Kidney (tissue), 14 donors: ENCODE measurements around the gene SRPK1. TPM values are rescaled to one million over a fixed set of nuclear protein-coding genes. Genes with fewer than 3 reads are reported as not detected.
"Not testable (repeated sequence)": the region's sequence is repeated elsewhere in the genome, so short reads cannot be mapped to it uniquely, and the experiment has no call there.

Experiments
- DNase-seq, 5 donors: peaks; one replicate each; pipeline ENCODE4 v3.0.0-alpha.2; 2013 to 2020
- FAIRE-seq: peaks from 2 replicates; lab custom pipeline; 2012; peaks lifted over from hg19 to GRCh38; lab: Jason Lieb, UNC
- H3K27ac ChIP-seq, 2 donors: one replicate each; pipeline ENCODE4 v1.7.0; 2013; ENCODE audit warnings: low read depth in 2 of 2, low read length in 2 of 2, inconsistent platforms in 1 of 2
- H3K27me3 ChIP-seq: one replicate; pipeline ENCODE4 v1.7.1; 2013; ENCODE audit warnings: low read length, inconsistent platforms; ENCODE audit not compliant: control insufficient read depth, insufficient read depth
- H3K36me3 ChIP-seq, 3 donors: one replicate each; pipeline versions ENCODE4 v1.7.0 to v1.7.1; 2013; ENCODE audit warnings: low read length in 3 of 3, control low read depth in 1 of 3, inconsistent platforms in 1 of 3; ENCODE audit not compliant: insufficient read depth in 3 of 3, control insufficient read depth in 2 of 3
- H3K4me1 ChIP-seq, 3 donors: one replicate each; pipeline versions ENCODE4 v1.7.0 to v1.7.1; 2013; ENCODE audit warnings: low read length in 3 of 3, inconsistent platforms in 1 of 3, low read depth in 1 of 3; ENCODE audit not compliant: control insufficient read depth in 2 of 3, insufficient read depth in 2 of 3
- H3K4me3 ChIP-seq, 3 donors: one replicate each; pipeline versions ENCODE4 v1.7.0 to v1.8.1; 2013; ENCODE audit warnings: low read length in 3 of 3, control low read depth in 1 of 3, inconsistent platforms in 1 of 3
- H3K9ac ChIP-seq, 3 donors: one replicate each; pipeline versions ENCODE4 v1.7.0 to v1.7.1; 2013; ENCODE audit warnings: low read length in 3 of 3, control low read depth in 1 of 3, inconsistent platforms in 1 of 3
- H3K9me3 ChIP-seq, 3 donors: one replicate each; pipeline versions ENCODE4 v1.7.0 to v1.7.1; 2013; ENCODE audit warnings: low read length in 3 of 3, control low read depth in 1 of 3, inconsistent platforms in 1 of 3; ENCODE audit not compliant: control insufficient read depth in 2 of 3, insufficient read depth in 1 of 3
- intact Hi-C: fragments of 100-400 bp; cut with DNase I; formaldehyde crosslinking; loops from one replicate; pipeline ENCODE4 v1.11.1; 2022
- polyA plus RNA-seq: library from polyadenylated mRNA; stranded (reverse); fragments of 350-450 nt; fragmentation: Illumina TruSeq; extraction: RNeasy Lipid Tissue Mini Kit (QIAGEN cat#74804); gene quantifications from one replicate; pipeline ENCODE4 v1.2.3, GENCODE V29; 2014; ENCODE audit warnings: low read depth, low replicate concordance; ENCODE audit not compliant: insufficient read depth
- total RNA-seq: library from RNA; stranded (reverse); fragmentation: NEBNext Ultra II Directional; extraction: Animal tissue kit (Norgen Biotek cat#: 25700); gene quantifications from one replicate; pipeline ENCODE4 v1.2.1, GENCODE V29; 2021
- TF ChIP-seq, protein P1 (sequence below): IDR thresholded peaks from 3 replicates; pipeline ENCODE4 v1.5.1; 2012; ENCODE audit warnings: mild to moderate bottlenecking, moderate library complexity, borderline replicate concordance; ENCODE audit not compliant: insufficient read depth; ENCODE audit errors: extremely low read depth
- donor health status: control.
- donor health status: control.
- donor health status: control.
- donor health status: control.
- donor health status: control.
- donor health status: DM: yes; HTN: yes; CAD: no.
- donor health status: Normal renal cell carcinoma (clear cell type).

The SRPK1 gene
- total and polyA plus RNA-seq, 2 donors from 2014 or later, result 12.2 to 35.3 TPM

DNA sequence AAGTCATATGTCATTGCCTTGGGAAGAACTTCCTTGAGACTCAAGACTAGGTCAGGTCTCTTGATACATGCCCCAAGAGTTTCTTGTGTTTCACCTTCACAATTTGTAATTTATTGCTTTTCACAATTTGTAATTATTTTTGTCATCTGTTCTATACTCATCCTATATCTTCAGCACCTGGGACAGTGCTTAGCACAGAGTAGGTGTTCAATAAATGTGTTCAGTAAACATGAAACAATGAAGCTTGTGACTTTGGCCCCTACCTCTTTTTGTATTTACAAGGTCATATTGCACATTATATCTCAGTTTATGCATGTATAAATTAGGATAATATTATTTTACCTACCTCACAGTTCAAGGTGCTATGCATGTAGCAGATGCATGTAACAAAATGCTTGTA is 21.5 kb upstream of the SRPK1 start:
- intact Hi-C loops, result no loop called here
- FAIRE-seq (no peak), DNase-seq (no peak)

DNA sequence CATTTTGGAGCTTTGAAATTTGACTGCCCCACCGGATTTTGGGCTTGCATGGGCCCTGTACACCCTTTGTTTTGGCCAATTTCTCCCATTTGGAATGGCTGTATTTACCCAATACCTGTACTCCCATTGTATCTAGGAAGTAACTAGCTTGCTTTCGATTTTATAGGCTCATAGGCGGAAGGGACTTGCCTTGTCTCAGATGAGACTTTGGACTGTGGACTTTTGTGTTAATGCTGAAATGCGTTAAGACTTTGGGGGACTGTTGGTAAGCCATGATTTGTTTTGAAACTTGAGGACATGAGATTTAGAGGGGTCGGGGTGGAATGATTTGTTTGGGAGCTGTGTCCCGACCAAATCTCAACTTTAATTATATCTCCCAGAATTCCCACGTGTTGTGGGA is 20.3 kb upstream of the SRPK1 start:
- H3K4me1 ChIP-seq, H3K9ac ChIP-seq, H3K36me3 ChIP-seq, H3K9me3 ChIP-seq, intact Hi-C loops, H3K27ac ChIP-seq, DNase-seq, H3K27me3 ChIP-seq, FAIRE-seq: not testable (repeated sequence)
- H3K4me3 ChIP-seq, result peak overlapping the region in 1 of 3 donors; percentile 20

More for the DNA sequence above, 21.5 kb upstream of the SRPK1 start:
- no peak overlapping the region for H3K27ac ChIP-seq
- H3K36me3 ChIP-seq, result no peaks in the 10 kb centered on the region
- H3K4me3 ChIP-seq, result no peak overlapping the region
- TF ChIP-seq, protein P1, sequence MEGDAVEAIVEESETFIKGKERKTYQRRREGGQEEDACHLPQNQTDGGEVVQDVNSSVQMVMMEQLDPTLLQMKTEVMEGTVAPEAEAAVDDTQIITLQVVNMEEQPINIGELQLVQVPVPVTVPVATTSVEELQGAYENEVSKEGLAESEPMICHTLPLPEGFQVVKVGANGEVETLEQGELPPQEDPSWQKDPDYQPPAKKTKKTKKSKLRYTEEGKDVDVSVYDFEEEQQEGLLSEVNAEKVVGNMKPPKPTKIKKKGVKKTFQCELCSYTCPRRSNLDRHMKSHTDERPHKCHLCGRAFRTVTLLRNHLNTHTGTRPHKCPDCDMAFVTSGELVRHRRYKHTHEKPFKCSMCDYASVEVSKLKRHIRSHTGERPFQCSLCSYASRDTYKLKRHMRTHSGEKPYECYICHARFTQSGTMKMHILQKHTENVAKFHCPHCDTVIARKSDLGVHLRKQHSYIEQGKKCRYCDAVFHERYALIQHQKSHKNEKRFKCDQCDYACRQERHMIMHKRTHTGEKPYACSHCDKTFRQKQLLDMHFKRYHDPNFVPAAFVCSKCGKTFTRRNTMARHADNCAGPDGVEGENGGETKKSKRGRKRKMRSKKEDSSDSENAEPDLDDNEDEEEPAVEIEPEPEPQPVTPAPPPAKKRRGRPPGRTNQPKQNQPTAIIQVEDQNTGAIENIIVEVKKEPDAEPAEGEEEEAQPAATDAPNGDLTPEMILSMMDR, result no peak
- H3K9me3 ChIP-seq, result no peaks in the 10 kb centered on the region
- H3K4me1 ChIP-seq, result no peaks in the 10 kb centered on the region
- H3K9ac ChIP-seq, result no peak overlapping the region
- no peaks in the 10 kb centered on the region for H3K27me3 ChIP-seq

DNA sequence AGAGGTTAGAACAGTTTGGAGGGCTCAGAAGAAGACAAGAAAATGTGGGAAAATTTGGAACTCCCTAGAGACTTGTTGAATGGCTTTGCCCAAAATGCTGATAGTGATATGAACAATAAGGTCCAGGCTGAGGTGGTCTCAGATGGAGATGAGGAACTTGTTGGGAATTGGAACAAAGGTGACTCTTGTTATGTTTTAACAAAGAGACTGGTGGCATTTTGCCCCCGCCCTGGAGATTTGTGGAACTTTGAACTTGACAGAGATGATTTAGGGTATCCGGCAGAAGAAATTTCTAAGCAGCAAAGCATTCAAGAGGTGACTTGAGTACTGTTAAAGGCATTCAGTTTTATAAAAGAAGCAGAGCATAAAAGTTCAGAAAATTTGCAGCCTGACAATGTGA is 19.1 kb upstream of the SRPK1 start:
- FAIRE-seq, H3K27ac ChIP-seq, DNase-seq, H3K36me3 ChIP-seq, intact Hi-C loops, H3K9me3 ChIP-seq, H3K4me1 ChIP-seq, H3K9ac ChIP-seq, H3K4me3 ChIP-seq, H3K27me3 ChIP-seq: not testable (repeated sequence)

DNA sequence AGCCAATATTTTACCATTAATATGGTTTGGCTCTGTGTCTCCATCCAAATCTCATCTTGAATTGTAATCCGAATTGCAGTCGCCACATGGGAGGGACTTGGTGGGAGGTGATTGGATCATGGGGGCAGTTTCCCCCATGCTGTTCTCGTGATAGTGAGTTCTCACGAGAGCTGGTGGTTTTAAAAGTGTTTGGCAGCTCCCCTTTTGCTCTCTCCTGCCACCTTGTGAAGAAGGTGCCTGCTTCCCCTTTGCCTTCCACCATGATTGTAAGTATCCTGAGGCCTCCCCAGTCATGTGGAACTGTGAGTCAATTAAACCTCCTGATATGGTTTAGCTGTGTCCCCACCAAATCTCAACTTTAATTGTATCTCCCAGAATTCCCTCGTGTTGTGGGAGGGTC is 18.4 kb upstream of the SRPK1 start:
- H3K4me3 ChIP-seq, DNase-seq, H3K27me3 ChIP-seq, H3K36me3 ChIP-seq, H3K9me3 ChIP-seq, H3K9ac ChIP-seq, intact Hi-C loops, H3K4me1 ChIP-seq, H3K27ac ChIP-seq, FAIRE-seq: not testable (repeated sequence)

DNA sequence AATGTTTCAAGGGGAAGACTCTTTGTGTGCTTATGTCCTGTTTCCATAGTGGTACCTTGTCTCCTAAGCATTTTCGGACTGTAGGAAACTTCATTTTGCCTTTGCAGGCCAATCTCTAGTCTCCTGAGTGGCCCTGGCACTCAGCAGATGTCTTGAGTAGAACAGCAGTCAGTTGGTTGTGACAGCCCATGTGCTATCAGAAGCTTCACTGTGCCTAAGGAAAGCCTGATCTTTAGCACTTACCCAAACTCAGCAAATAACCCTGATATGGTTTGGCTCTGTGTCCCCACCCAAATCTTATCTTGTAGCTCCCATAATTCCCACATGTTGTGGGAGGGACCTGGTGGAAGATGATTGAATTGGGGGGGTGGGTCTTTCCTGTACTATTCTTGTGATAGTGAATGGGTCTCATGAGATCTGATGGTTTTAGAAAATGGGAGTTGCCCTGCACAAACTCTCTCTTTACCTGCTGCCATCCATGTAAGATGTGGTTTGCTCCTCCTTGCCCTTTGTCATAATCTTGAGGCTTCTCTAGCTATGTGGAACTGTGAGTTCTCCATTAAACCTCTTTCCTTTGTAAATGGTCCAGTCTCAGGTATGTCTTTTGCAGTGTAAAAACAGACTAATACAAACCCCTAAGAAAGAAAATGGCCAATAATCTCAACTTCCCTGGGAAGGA is 15.9 kb upstream of the SRPK1 start:
- no peak for FAIRE-seq
- no peak for DNase-seq
- Histone ChIP-seq H3K27ac (no peak overlapping the region), H3K4me3 (no peak overlapping the region), H3K9me3 (peaks cover 0 to 3% (median 0%) of the 10 kb centered on the region in 3 donors), H3K4me1 (no peaks in the 10 kb centered on the region), H3K36me3 (no peaks in the 10 kb centered on the region), H3K9ac (no peak overlapping the region), H3K27me3 (no peaks in the 10 kb centered on the region)
- TF ChIP-seq, protein P1, result no peak
- intact Hi-C loops, result no loop called here
